Retinal pigment epithelial cell (primary cell): ENCODE results near the gene GFOD1.
"Not testable (repeated sequence)": the region's sequence is repeated elsewhere in the genome, so short reads cannot be mapped to it uniquely, and the experiment has no call there.

ENCODE experiments used
- DNase-seq: peaks from one replicate; pipeline ENCODE4 v3.0.0-alpha.2; 2010; ENCODE audit warnings: low read depth
- H3K4me3 ChIP-seq: 2 replicates; pipeline ENCODE4 v1.5.1; 2011; ENCODE audit warnings: mild to moderate bottlenecking, low read length, control low read depth, moderate library complexity
- TF ChIP-seq, protein P1 (sequence below): conservative IDR thresholded peaks from 2 replicates; pipeline ENCODE4 v1.5.1; 2011; ENCODE audit warnings: low read depth, low read length, control low read depth, inconsistent platforms

GFOD1 gene

DNA sequence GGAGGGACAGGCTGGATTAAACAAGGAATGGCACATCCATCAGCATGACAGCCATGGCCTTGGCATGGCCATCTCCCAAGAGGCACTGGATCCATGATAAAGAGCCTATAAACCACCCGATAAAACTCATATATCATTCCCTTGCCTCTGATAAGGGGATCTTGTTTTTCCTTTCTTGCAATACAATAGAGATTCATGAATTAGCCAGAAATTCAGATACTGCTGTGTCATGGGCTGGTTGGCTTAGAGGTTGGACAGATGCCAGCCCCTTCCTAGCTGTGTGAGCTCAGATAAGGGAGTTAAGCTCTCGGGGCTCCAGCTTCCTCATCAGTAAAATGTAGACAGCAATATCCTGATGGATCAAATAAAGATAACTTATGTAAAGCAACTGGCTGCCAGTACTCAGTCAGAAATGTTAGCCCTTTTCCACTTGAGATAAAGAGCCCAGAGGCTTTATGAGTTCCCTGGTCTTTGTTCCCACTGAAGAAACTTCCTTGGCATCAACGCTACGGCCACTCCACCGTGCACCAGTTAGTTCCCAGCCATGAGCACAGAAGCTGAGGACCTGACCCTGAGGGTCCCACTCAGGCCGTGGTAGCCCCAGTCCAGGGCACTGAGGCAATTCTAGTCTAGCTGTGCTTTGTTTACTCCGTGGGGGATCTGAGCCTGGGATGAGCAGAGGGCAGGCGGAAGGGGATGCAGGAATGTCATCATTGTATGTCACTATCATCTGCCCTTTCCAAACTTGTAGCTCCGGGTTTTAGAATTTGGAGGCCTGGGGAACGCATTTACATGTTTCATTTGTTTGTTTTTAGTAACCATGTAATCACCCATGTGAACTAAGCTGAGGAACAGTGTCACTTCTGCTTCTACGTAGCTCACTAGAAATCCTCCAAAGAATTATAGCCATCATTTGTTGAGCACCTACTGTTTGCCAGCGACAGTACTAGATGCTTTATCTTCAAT, 91.8 kb downstream of the GFOD1 start:
- DNase-seq, result peak; percentile 83

DNA sequence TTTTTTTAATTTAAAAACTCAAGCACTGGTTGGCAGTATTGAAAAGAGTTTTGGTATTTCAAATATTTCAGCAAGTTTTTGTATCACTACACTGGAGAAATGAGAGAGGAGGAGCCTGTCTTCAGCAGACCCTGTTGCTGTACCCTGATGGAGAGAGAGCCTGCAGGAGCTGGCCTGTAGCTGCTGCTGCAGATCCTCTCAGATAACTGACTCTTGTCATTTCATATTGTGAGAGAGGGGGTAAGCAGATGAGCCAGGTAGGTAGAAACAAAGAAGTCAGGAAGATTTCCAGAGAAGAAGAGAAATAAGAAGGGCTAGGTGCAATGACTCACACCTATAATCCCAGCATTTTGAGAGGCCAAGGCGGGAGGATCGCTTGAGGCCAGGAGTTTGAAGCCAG, 94.9 kb downstream of the GFOD1 start:
- DNase-seq, result no peak
- TF ChIP-seq, protein P1, sequence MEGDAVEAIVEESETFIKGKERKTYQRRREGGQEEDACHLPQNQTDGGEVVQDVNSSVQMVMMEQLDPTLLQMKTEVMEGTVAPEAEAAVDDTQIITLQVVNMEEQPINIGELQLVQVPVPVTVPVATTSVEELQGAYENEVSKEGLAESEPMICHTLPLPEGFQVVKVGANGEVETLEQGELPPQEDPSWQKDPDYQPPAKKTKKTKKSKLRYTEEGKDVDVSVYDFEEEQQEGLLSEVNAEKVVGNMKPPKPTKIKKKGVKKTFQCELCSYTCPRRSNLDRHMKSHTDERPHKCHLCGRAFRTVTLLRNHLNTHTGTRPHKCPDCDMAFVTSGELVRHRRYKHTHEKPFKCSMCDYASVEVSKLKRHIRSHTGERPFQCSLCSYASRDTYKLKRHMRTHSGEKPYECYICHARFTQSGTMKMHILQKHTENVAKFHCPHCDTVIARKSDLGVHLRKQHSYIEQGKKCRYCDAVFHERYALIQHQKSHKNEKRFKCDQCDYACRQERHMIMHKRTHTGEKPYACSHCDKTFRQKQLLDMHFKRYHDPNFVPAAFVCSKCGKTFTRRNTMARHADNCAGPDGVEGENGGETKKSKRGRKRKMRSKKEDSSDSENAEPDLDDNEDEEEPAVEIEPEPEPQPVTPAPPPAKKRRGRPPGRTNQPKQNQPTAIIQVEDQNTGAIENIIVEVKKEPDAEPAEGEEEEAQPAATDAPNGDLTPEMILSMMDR, result no peak
- no peak overlapping the region for H3K4me3 ChIP-seq

More for the DNA sequence above, 91.8 kb downstream of the GFOD1 start:
- TF ChIP-seq, protein P1, result no peak
- H3K4me3 ChIP-seq, result no peak overlapping the region

GRCh38 chr6:13391537-13391936, 95.9 kb downstream of the GFOD1 start:
- DNase-seq, result no peak
- H3K4me3 ChIP-seq, result no peak overlapping the region
- TF ChIP-seq, protein P1, result no peak

DNA sequence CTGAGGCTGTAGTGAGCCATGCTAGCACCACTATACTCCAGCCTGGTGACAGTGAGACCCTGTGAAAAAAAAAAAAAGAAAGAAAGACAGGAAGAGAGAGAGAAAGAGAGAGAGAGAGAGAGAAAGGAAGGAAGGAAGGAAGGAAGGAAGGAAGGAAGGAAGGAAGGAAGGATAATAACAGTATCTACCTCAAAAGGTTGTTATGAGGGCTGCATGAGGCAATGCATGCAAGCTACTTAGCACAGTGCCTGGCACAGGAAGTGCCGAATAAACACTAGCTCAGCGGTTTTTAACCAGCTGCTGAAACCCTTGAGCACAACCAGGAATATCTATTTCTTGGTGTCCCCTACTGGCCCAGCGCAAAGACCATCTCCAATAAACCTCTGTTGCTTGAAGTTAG, 96.7 kb downstream of the GFOD1 start:
- TF ChIP-seq, protein P1, result no peak
- no peak for DNase-seq
- H3K4me3 ChIP-seq, result no peak overlapping the region

DNA sequence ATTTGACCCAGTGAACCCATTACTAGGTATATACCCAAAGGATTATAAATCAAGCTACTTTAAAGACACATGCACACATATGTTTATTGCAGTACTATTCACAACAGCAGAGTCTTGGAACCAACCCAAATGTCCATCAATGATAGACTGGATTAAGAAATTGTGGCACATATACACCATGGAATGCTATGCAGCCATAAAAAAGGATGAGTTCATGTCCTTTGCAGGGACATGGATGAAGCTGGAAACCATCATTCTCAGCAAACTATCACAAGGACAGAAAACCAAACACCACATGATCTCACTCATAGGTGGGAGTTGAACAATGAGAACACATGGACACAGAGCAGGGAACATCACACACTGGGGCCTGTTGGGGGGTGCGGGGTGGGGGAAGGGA, 98.2 kb downstream of the GFOD1 start:
- not testable (repeated sequence) for H3K4me3 ChIP-seq, DNase-seq

DNA sequence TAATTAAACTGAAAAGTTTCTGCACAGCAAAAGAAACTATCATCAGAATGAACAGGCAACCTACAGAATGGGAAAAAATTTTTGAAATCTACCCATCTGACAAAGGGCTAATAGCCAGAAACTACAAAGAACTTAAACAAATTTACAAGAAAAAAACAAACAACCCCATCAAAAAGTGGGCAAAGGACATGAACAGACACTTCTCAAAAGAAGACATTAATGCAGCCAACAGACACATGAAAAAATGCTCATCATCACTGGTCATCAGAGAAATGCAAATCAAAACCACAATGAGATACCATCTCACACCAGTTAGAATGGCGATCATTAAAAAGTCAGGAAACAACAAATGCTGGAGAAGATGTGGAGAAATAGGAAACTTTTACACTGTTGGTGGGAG, 98.6 kb downstream of the GFOD1 start:
- not testable (repeated sequence) for H3K4me3 ChIP-seq, DNase-seq

GRCh38 chr6:13384966-13385365, 102.4 kb downstream of the GFOD1 start:
- TF ChIP-seq, protein P1, result no peak
- DNase-seq, result no peak
- H3K4me3 ChIP-seq, result no peak overlapping the region

DNA sequence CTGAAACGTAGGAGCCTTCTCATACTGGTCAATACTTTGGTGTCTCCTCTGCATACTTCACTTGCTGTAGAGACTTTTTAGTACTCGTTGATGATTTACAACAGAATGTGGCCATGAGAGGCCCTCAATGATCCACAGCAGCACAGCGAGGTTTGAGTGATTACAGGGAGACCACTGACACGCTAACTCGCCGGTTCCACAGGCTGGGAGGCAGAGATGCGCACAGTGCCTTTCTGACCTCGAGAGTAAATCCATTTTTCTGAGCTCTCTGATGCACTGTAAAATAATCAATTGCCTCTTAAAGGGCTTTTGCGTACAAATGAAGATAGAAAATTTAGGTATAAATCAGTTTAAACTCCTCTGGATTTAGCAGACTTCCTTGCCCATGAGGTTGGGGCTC, 102.9 kb downstream of the GFOD1 start:
- TF ChIP-seq, protein P1, result no peak
- no peak for DNase-seq
- no peak overlapping the region for H3K4me3 ChIP-seq
